LHCN-M2 (cell line): Measurements from ENCODE around the gene NOTCH1. TPM values are rescaled to one million over a fixed set of nuclear protein-coding genes. Genes with fewer than 3 reads are reported as not detected.

Source experiments
- DNase-seq: peaks from one replicate; pipeline ENCODE4 v3.0.0-alpha.2; 2012; ENCODE audit warnings: low read depth
- total RNA-seq: library from RNA; depleted of rRNA; stranded (reverse); fragments of >200 nt; gene quantifications from 2 replicates; pipeline ENCODE4 v1.2.3, GENCODE V29; 2014

Gene NOTCH1
- total RNA-seq, 1 experiment from 2014 or later: 9.1 TPM

- no peak for DNase-seq
These were observed 43.7 kb downstream of the NOTCH1 start for GRCh38 chr9:136502196-136502595.

GRCh38 chr9:136501686-136502085 lies 44.2 kb downstream of the NOTCH1 start:
- DNase-seq: no peak

- DNase-seq: no peak
These were observed 45.6 kb downstream of the NOTCH1 start for GRCh38 chr9:136499935-136500910.

- no peak for DNase-seq
These were observed 46.5 kb downstream of the NOTCH1 start for GRCh38 chr9:136499071-136499934.

- DNase-seq: no peak
These were observed 47.7 kb downstream of the NOTCH1 start for GRCh38 chr9:136497916-136498695.

GRCh38 chr9:136496801-136497620 lies 48.8 kb downstream of the NOTCH1 start:
- no peak for DNase-seq

- DNase-seq: no peak
These were observed 49.7 kb downstream of the NOTCH1 start for GRCh38 chr9:136496181-136496580.

GRCh38 chr9:136495238-136495800 lies 50.5 kb downstream of the NOTCH1 start:
- no peak for DNase-seq

- no peak for DNase-seq
These were observed 51.2 kb downstream of the NOTCH1 start for GRCh38 chr9:136494531-136495215.

- DNase-seq: no peak
These were observed 51.8 kb downstream of the NOTCH1 start for GRCh38 chr9:136494012-136494411.

GRCh38 chr9:136493567-136493971 lies 52.3 kb downstream of the NOTCH1 start:
- DNase-seq: no peak

GRCh38 chr9:136492978-136493522 lies 52.8 kb downstream of the NOTCH1 start:
- DNase-seq: no peak

- no peak for DNase-seq
These were observed 56.1 kb downstream of the NOTCH1 start for GRCh38 chr9:136489731-136490130.

GRCh38 chr9:136488247-136489214 lies 57.3 kb downstream of the NOTCH1 start:
- peak; percentile 21 for DNase-seq

- DNase-seq: no peak
These were observed 58.2 kb downstream of the NOTCH1 start for GRCh38 chr9:136487672-136488071.

GRCh38 chr9:136486823-136487620 lies 58.8 kb downstream of the NOTCH1 start:
- DNase-seq: no peak

GRCh38 chr9:136486131-136486530 lies 59.7 kb downstream of the NOTCH1 start:
- no peak for DNase-seq
